IMR-90 (cell line): ENCODE results near the gene SMARCA2. TPM values are rescaled to one million over a fixed set of nuclear protein-coding genes. Genes with fewer than 3 reads are reported as not detected.

ENCODE experiments used
- ATAC-seq: fragments of 200-7000 bp; cut with Tn5 transposase; 2 replicates; pipeline ENCODE4 v1.9.1; 2020; ENCODE audit warnings: low read depth, mild to moderate bottlenecking, moderate library complexity
- BruUV-seq: library from RNA; stranded (reverse); fragments of 400-500 nt; replicated peaks from 2 replicates; lab custom pipeline; 2021; lab: Mats Ljungman, UMichigan
- CTCF ChIA-PET: fragments of 300-600 bp; formaldehyde crosslinking; extraction: SDS; loops from one replicate; lab custom pipeline; 2021; ENCODE audit warnings: antibody characterized with exemption; lab: Yijun Ruan, JAX
- POLR2A ChIA-PET: fragments of 300-600 bp; sonication (Branson Sonifier 250); formaldehyde crosslinking; loops from one replicate; lab custom pipeline; 2022; ENCODE audit warnings: antibody characterized with exemption; ENCODE audit not compliant: unreplicated experiment; lab: Charles Lee
- DNase-seq: peaks from one replicate; pipeline ENCODE4 v3.0.0; 2013
- H2AFZ ChIP-seq: replicated peaks from 2 replicates; pipeline ENCODE3; 2013; ENCODE audit warnings: low read length, mild to moderate bottlenecking; ENCODE audit not compliant: poor library complexity
- H2AK5ac ChIP-seq: 2 replicates; pipeline ENCODE4 v1.6.1; 2013; ENCODE audit warnings: low read depth, low read length, inconsistent platforms
- H2AK9ac ChIP-seq: replicated peaks from 2 replicates; pipeline ENCODE3; 2013; ENCODE audit warnings: mild to moderate bottlenecking, low read depth, low read length, moderate library complexity; ENCODE audit not compliant: poor library complexity
- H2BK120ac ChIP-seq: 2 replicates; pipeline ENCODE4 v1.6.1; 2013; ENCODE audit warnings: low read depth, low read length, inconsistent platforms
- H2BK15ac ChIP-seq: 3 replicates; pipeline ENCODE4 v1.6.1; 2013; ENCODE audit warnings: low read depth, low read length, inconsistent platforms
- H2BK20ac ChIP-seq: 2 replicates; pipeline ENCODE4 v1.6.1; 2013; ENCODE audit warnings: low read depth, mild to moderate bottlenecking, inconsistent platforms, low read length, moderate library complexity
- H2BK5ac ChIP-seq: 2 replicates; pipeline ENCODE4 v1.6.1; 2013; ENCODE audit warnings: mild to moderate bottlenecking, low read depth, low read length, inconsistent platforms; ENCODE audit not compliant: poor library complexity, severe bottlenecking
- H3K14ac ChIP-seq: replicated peaks from 2 replicates; pipeline ENCODE4 v1.6.1; 2013; ENCODE audit warnings: low read depth, low read length, inconsistent platforms
- H3K18ac ChIP-seq: 2 replicates; pipeline ENCODE4 v1.6.1; 2013; ENCODE audit warnings: low read depth, low read length, control low read depth
- H3K23ac ChIP-seq: 2 replicates; pipeline ENCODE4 v1.6.1; 2013; ENCODE audit warnings: low read depth, low read length, inconsistent platforms
- H3K27ac ChIP-seq: 2 replicates; pipeline ENCODE4 v1.5.1; 2013; ENCODE audit warnings: mild to moderate bottlenecking, control low read depth, low read length; ENCODE audit not compliant: insufficient read depth
- H3K27me3 ChIP-seq: 2 replicates; pipeline ENCODE4 v1.6.1; 2013; ENCODE audit warnings: low read length; ENCODE audit not compliant: control insufficient read depth, insufficient read depth
- H3K36me3 ChIP-seq: 2 replicates; pipeline ENCODE4 v1.6.1; 2013; ENCODE audit warnings: low read length, mixed read lengths; ENCODE audit not compliant: control insufficient read depth, insufficient read depth
- H3K4ac ChIP-seq: 2 replicates; pipeline ENCODE4 v1.6.1; 2013; ENCODE audit warnings: low read depth, low read length, inconsistent platforms
- H3K4me1 ChIP-seq: 2 replicates; pipeline ENCODE4 v1.6.1; 2013; ENCODE audit warnings: low read length, mixed read lengths; ENCODE audit not compliant: control insufficient read depth, insufficient read depth
- H3K4me2 ChIP-seq: 2 replicates; pipeline ENCODE4 v1.6.1; 2013; ENCODE audit warnings: low read depth, mild to moderate bottlenecking, control low read depth, low read length, moderate library complexity
- H3K4me3 ChIP-seq: 2 replicates; pipeline ENCODE4 v1.5.1; 2013; ENCODE audit warnings: low read depth, mild to moderate bottlenecking, control low read depth, low read length, moderate library complexity; ENCODE audit not compliant: insufficient read depth
- H3K56ac ChIP-seq: 2 replicates; pipeline ENCODE4 v1.6.1; 2013; ENCODE audit warnings: low read length, inconsistent platforms; ENCODE audit not compliant: insufficient read depth; ENCODE audit errors: extremely low read depth
- H3K79me1 ChIP-seq, 2 experiments: 2 replicates each; pipeline ENCODE4 v1.6.1; 2013; ENCODE audit warnings: low read length in 2 of 2, inconsistent platforms in 1 of 2, low read depth in 1 of 2
- H3K9ac ChIP-seq: 2 replicates; pipeline ENCODE4 v1.6.1; 2013; ENCODE audit warnings: low read depth, low read length, control low read depth
- H3K9me1 ChIP-seq: 2 replicates; pipeline ENCODE4 v1.6.1; 2013; ENCODE audit warnings: low read length, inconsistent platforms; ENCODE audit not compliant: insufficient read depth
- H3K9me3 ChIP-seq: 2 replicates; pipeline ENCODE4 v1.6.1; 2013; ENCODE audit warnings: low read length; ENCODE audit not compliant: control insufficient read depth, insufficient read depth
- H4K20me1 ChIP-seq: 2 replicates; pipeline ENCODE4 v1.6.1; 2013; ENCODE audit warnings: low read length, inconsistent platforms; ENCODE audit not compliant: insufficient read depth
- H4K5ac ChIP-seq: 2 replicates; pipeline ENCODE4 v1.6.1; 2013; ENCODE audit warnings: mild to moderate bottlenecking, low read depth, low read length, control low read depth
- H4K8ac ChIP-seq, 2 experiments: 2 replicates each; pipeline ENCODE4 v1.6.1; 2013; ENCODE audit warnings: low read depth in 2 of 2, low read length in 2 of 2, control low read depth in 1 of 2, inconsistent platforms in 1 of 2
- H4K91ac ChIP-seq: 2 replicates; pipeline ENCODE4 v1.6.1; 2013; ENCODE audit warnings: low read depth, low read length, inconsistent platforms; ENCODE audit not compliant: insufficient read depth
- BHLHE40 ChIP-seq: fragments of 150-350 bp; IDR thresholded peaks from 2 replicates; pipeline ENCODE4 v1.6.1; 2016; ENCODE audit warnings: mild to moderate bottlenecking, low read depth, low read length
- CEBPB ChIP-seq: IDR thresholded peaks from 2 replicates; pipeline ENCODE4 v1.6.1; 2012; ENCODE audit warnings: low read depth, low read length, improper control_type of control experiment
- CHD1 ChIP-seq: IDR thresholded peaks from 2 replicates; pipeline ENCODE4 v1.6.1; 2012; ENCODE audit warnings: low read depth, low read length, improper control_type of control experiment
- CTCF ChIP-seq: conservative IDR thresholded peaks from 2 replicates; pipeline ENCODE4 v1.5.1; 2012; ENCODE audit warnings: mild to moderate bottlenecking, low read depth, low read length, improper control_type of control experiment
- ELK1 ChIP-seq: fragments of 150-350 bp; IDR thresholded peaks from 2 replicates; pipeline ENCODE4 v1.6.1; 2016; ENCODE audit warnings: low read depth, mild to moderate bottlenecking, low read length, moderate library complexity, borderline replicate concordance
- FOS ChIP-seq: fragments of 150-350 bp; IDR thresholded peaks from 2 replicates; pipeline ENCODE4 v1.6.1; 2016; ENCODE audit warnings: low read depth, low read length
- MAFK ChIP-seq: IDR thresholded peaks from 2 replicates; pipeline ENCODE4 v1.6.1; 2012; ENCODE audit warnings: low read depth, low read length, improper control_type of control experiment
- NFE2L2 ChIP-seq: fragments of 150-350 bp; IDR thresholded peaks from 2 replicates; pipeline ENCODE4 v1.6.1; 2016; ENCODE audit warnings: low read depth, mild to moderate bottlenecking, low read length
- POLR2A ChIP-seq: IDR thresholded peaks from 2 replicates; pipeline ENCODE4 v1.6.1; 2012; ENCODE audit warnings: mild to moderate bottlenecking, low read depth, low read length
- RAD21 ChIP-seq: IDR thresholded peaks from 2 replicates; pipeline ENCODE4 v1.6.1; 2012; ENCODE audit warnings: low read length, improper control_type of control experiment
- RCOR1 ChIP-seq: IDR thresholded peaks from 2 replicates; pipeline ENCODE4 v1.6.1; 2012; ENCODE audit warnings: mild to moderate bottlenecking, low read length, improper control_type of control experiment; ENCODE audit not compliant: insufficient replicate concordance
- RFX5 ChIP-seq: IDR thresholded peaks from 2 replicates; pipeline ENCODE4 v1.8.0; 2012; ENCODE audit warnings: low read depth, mild to moderate bottlenecking, low read length, moderate library complexity
- SMC3 ChIP-seq: fragments of 150-350 bp; IDR thresholded peaks from 2 replicates; pipeline ENCODE4 v1.6.1; 2016; ENCODE audit warnings: low read depth, mild to moderate bottlenecking, antibody characterized with exemption, low read length, moderate library complexity
- USF2 ChIP-seq: fragments of 150-350 bp; IDR thresholded peaks from 2 replicates; pipeline ENCODE4 v1.6.1; 2017; ENCODE audit warnings: mild to moderate bottlenecking, antibody characterized with exemption, low read length, low read depth
- WGBS, 2 experiments: methylation state at CpG; one replicate each; pipeline versions ENCODE4 v1.1.5 to v1.1.7; 2013; ENCODE audit warnings: missing lambda C conversion rate in 2 of 2; ENCODE audit not compliant: insufficient read length in 1 of 2; ENCODE audit errors: extremely low coverage in 2 of 2; 5-methylcytosine and 5-hydroxymethylcytosine counted together
- dilution Hi-C: fragments of 300-500 bp; cut with HindIII; formaldehyde crosslinking; loops from one replicate; pipeline ENCODE4 v1.14.3; 2018; ENCODE audit warnings: low sequenced_read_pairs; ENCODE audit not compliant: unreplicated experiment
- in situ Hi-C: fragments of 300-500 bp; cut with MboI; formaldehyde crosslinking; loops from 3 replicates; pipeline ENCODE4 v1.14.3; 2019; ENCODE audit warnings: low sequenced_read_pairs, inconsistent platforms, mixed read lengths
- intact Hi-C: fragments of 100-400 bp; cut with micrococcal nuclease; formaldehyde crosslinking; loops from 2 replicates; pipeline ENCODE4 v1.10.0; 2022
- polyA plus RNA-seq, 3 experiments: library from polyadenylated mRNA; depleted of rRNA; stranded (reverse); fragments of >200 nt; gene quantifications; 2 replicates each; pipeline ENCODE4 v1.2.3, GENCODE V29; 2012; ENCODE audit warnings: low replicate concordance in 1 of 3
- total RNA-seq: library from RNA; depleted of rRNA; stranded (reverse); fragments of >200 nt; gene quantifications from 2 replicates; pipeline ENCODE4 v1.2.3, GENCODE V29; 2012

The SMARCA2 gene
- total and polyA plus RNA-seq, 2 of the 4 experiments (the other 2 are of a cell fraction): 25.3 to 26.7 TPM

- TF ChIP-seq ELK1 (no peak), BHLHE40 (no peak)
These were observed 26.6 kb downstream of the SMARCA2 start (continued) for GRCh38 chr9:2041736-2042135.

- Histone ChIP-seq H2AK9ac (no peak overlapping the region), H4K5ac (no peak overlapping the region), H3K4me1 (no peaks in the 10 kb centered on the region), H3K4ac (no peak overlapping the region), H4K20me1 (no peaks in the 10 kb centered on the region), H3K9me3 (no peaks in the 10 kb centered on the region), H2BK120ac (no peak overlapping the region), H3K14ac (no peak overlapping the region), H2BK5ac (no peak overlapping the region), H2BK20ac (no peak overlapping the region), H3K18ac (no peak overlapping the region), H3K36me3 (peaks cover 21% of the 10 kb centered on the region), H3K79me1 (peaks cover 0 to 3% of the 10 kb centered on the region in 2 experiments; a peak in 1 of 4 replicates), H3K27ac (no peak overlapping the region), H3K9me1 (no peaks in the 10 kb centered on the region), H2AFZ (no peak overlapping the region), H3K4me3 (no peak overlapping the region), H2BK15ac (no peak overlapping the region), H3K27me3 (no peaks in the 10 kb centered on the region), H3K9ac (no peak overlapping the region), H4K91ac (no peak overlapping the region), H3K23ac (no peak overlapping the region), H3K4me2 (no peak overlapping the region), H3K56ac (no peak overlapping the region), H4K8ac (no peak overlapping the region), H2AK5ac (no peak overlapping the region)
- 50% methylated on average over 1 of the region's 4 CpGs; no CpG with 5 or more reads in 1 of the 2 experiments for WGBS, 2 experiments
- dilution Hi-C loops: no loop called here
- in situ Hi-C loops: no loop called here
- CTCF ChIA-PET: no interaction called here
- BruUV-seq: no TSS peak
- no peak for DNase-seq
- intact Hi-C loops: no loop called here
- POLR2A ChIA-PET: no interaction called here
- ATAC-seq: no peak
- TF ChIP-seq FOS (no peak), POLR2A (no peak), CTCF (no peak), SMC3 (no peak), NFE2L2 (no peak), USF2 (no peak), CHD1 (no peak), BHLHE40 (no peak), MAFK (no peak), RFX5 (no peak), RAD21 (no peak), RCOR1 (no peak), CEBPB (no peak)
These were observed 28.1 kb downstream of the SMARCA2 start for GRCh38 chr9:2043243-2043642.
